NOMO-1 treated with DMSO at 0.1 percent for 48 hours (cell line): ENCODE measurements around the gene COL26A1.
"Not testable (repeated sequence)": the region's sequence is repeated elsewhere in the genome, so short reads cannot be mapped to it uniquely, and the experiment has no call there.

Source experiments
- DNase-seq: peaks from one replicate; lab custom pipeline; 2025; ENCODE audit not compliant: unreplicated experiment; lab: John Stamatoyannopoulos, UW

Gene COL26A1

GRCh38 chr7:101436221-101436735 is 73.6 kb downstream of the COL26A1 start:
- DNase-seq, result no peak

GRCh38 chr7:101436857-101437576 is 74.3 kb downstream of the COL26A1 start:
- DNase-seq, result no peak

- no peak for DNase-seq
Measured at GRCh38 chr7:101441890-101442289, 79.2 kb downstream of the COL26A1 start.

- no peak for DNase-seq
Measured at GRCh38 chr7:101442426-101443070, 79.9 kb downstream of the COL26A1 start.

GRCh38 chr7:101450064-101450463 is 87.4 kb downstream of the COL26A1 start:
- DNase-seq, result no peak

GRCh38 chr7:101453617-101454016 is 90.9 kb downstream of the COL26A1 start:
- DNase-seq, result no peak

- DNase-seq, result no peak
Measured at GRCh38 chr7:101457001-101457750, 94.5 kb downstream of the COL26A1 start.

- DNase-seq, result no peak
Measured at GRCh38 chr7:101465131-101465530, 102.5 kb downstream of the COL26A1 start.

- no peak for DNase-seq
Measured at GRCh38 chr7:101465576-101466196, 103.0 kb downstream of the COL26A1 start.

- no peak for DNase-seq
Measured at GRCh38 chr7:101466871-101467270, 104.2 kb downstream of the COL26A1 start.

GRCh38 chr7:101468546-101469275 is 106.0 kb downstream of the COL26A1 start:
- DNase-seq, result no peak

GRCh38 chr7:101470668-101471487 is 108.2 kb downstream of the COL26A1 start:
- DNase-seq, result no peak

- DNase-seq, result no peak
Measured at GRCh38 chr7:101474178-101474577, 111.5 kb downstream of the COL26A1 start.

- not testable (repeated sequence) for DNase-seq
Measured at GRCh38 chr7:101475691-101476090, 113.0 kb downstream of the COL26A1 start.

GRCh38 chr7:101479217-101479616 is 116.5 kb downstream of the COL26A1 start:
- DNase-seq, result no peak

GRCh38 chr7:101486056-101486432 is 123.4 kb downstream of the COL26A1 start:
- not testable (repeated sequence) for DNase-seq

GRCh38 chr7:101486433-101487104 is 123.9 kb downstream of the COL26A1 start:
- DNase-seq, result no peak

- no peak for DNase-seq
Measured at GRCh38 chr7:101487105-101487458, 124.4 kb downstream of the COL26A1 start.

- no peak for DNase-seq
Measured at GRCh38 chr7:101487753-101488152, 125.1 kb downstream of the COL26A1 start.
